ENCODE results near the gene MARK3. TPM values are rescaled to one million over a fixed set of nuclear protein-coding genes. Genes with fewer than 3 reads are reported as not detected.
A peak's percentile ranks its signal among the peaks of the same experiment; 100 is the strongest.

Gene MARK3
- total and polyA plus RNA-seq, 8 donors, result 52.6 to 157 (median 95.0) TPM

GRCh38 chr14:103539056-103539825 is 154.0 kb downstream of the MARK3 start:
- WGBS, 5 donors, result 65 to 72% (median 69%) methylated on average over 23 to 28 of the region's 28 CpGs
- peaks cover 5 to 22% (median 21%) of the 10 kb centered on the region in 4 donors for H3K36me3 ChIP-seq
- TF ChIP-seq POLR2A (IDR thresholded peaks at IDR 0.05), result no peak
- TF ChIP-seq POLR2AphosphoS5 (IDR thresholded peaks at IDR 0.05), result no peak
- TF ChIP-seq CTCF (IDR thresholded peaks at IDR 0.05), result no peak
- TF ChIP-seq EP300 (IDR thresholded peaks at IDR 0.05), result no peak
- peak overlapping the region; percentile 7 to 83 (median 53) for H3K27ac ChIP-seq
- peaks cover 0 to 7% (median 0%) of the 10 kb centered on the region in 3 donors for H3K27me3 ChIP-seq
- H3K4me3 ChIP-seq, result no peak overlapping the region
- no peaks in the 10 kb centered on the region for H3K9me3 ChIP-seq
- no peak for DNase-seq
- peaks cover 66 to 84% (median 73%) of the 10 kb centered on the region in 4 donors for H3K4me1 ChIP-seq
- intact Hi-C loops (cut with DNase I; ENCODE audit: low total_unique reads), result no loop called here

- no peak overlapping the region for H3K4me3 ChIP-seq
- H3K27ac ChIP-seq, result peak overlapping the region; percentile 13 to 83 (median 61)
- intact Hi-C loops (cut with DNase I; ENCODE audit: low total_unique reads), result loop anchor here (10.0 kb wide), 1 partner anchor 46 kb away; no protein-coding TSS in a partner anchor
- no peaks in the 10 kb centered on the region for H3K9me3 ChIP-seq
- peaks cover 67 to 78% (median 72%) of the 10 kb centered on the region in 4 donors for H3K4me1 ChIP-seq
- H3K36me3 ChIP-seq, result peaks cover 0 to 5% (median 2%) of the 10 kb centered on the region in 4 donors
- DNase-seq, result peak in 1 of 2 donors; percentile 60
- H3K27me3 ChIP-seq, result peaks cover 0 to 7% (median 0%) of the 10 kb centered on the region in 3 donors
- no peak for TF ChIP-seq CTCF (IDR thresholded peaks at IDR 0.05)
- no peak for TF ChIP-seq POLR2A (IDR thresholded peaks at IDR 0.05)
- TF ChIP-seq EP300 (IDR thresholded peaks at IDR 0.05), result no peak
- TF ChIP-seq POLR2AphosphoS5 (IDR thresholded peaks at IDR 0.05), result no peak
- 16 to 61% (median 55%) methylated on average over 7 to 17 of the region's 17 CpGs for WGBS, 5 donors
Observed at GRCh38 chr14:103540821-103541708, 155.8 kb downstream of the MARK3 start.

GRCh38 chr14:103541709-103542604 is 156.7 kb downstream of the MARK3 start:
- no peak for TF ChIP-seq EP300 (IDR thresholded peaks at IDR 0.05)
- peak in 1 of 7 experiments; percentile 10 for TF ChIP-seq CTCF (IDR thresholded peaks at IDR 0.05)
- peak in 1 of 2 donors; percentile 64 for DNase-seq
- intact Hi-C loops (cut with DNase I; ENCODE audit: low total_unique reads), result loop anchor here (10.0 kb wide), 1 partner anchor 47 kb away; no protein-coding TSS in a partner anchor
- WGBS, 5 donors, result 57 to 65% (median 58%) methylated on average over 27 to 33 of the region's 33 CpGs
- Histone ChIP-seq H3K27me3 (peaks cover 0 to 7% (median 0%) of the 10 kb centered on the region in 3 donors), H3K27ac (peak overlapping the region; percentile 16 to 83 (median 61)), H3K4me3 (peak overlapping the region in 1 of 4 donors; percentile 10), H3K36me3 (no peaks in the 10 kb centered on the region), H3K4me1 (peaks cover 73 to 87% (median 78%) of the 10 kb centered on the region in 4 donors), H3K9me3 (no peaks in the 10 kb centered on the region)
